GM23338 (cell line): Measurements from ENCODE around the gene ZNF524.

ENCODE experiments used
- CREB1 ChIP-seq: fragments of 250-450 bp; sonication (Bioruptor Pico); IDR thresholded peaks from 2 replicates; pipeline ENCODE4 v1.5.0; 2020; ENCODE audit warnings: low read depth, mild to moderate bottlenecking, moderate library complexity
- CTCF ChIP-seq, 2 experiments: fragments of 200-600 bp in 1 of 2; sonication (generic) in 1 of 2; conservative IDR thresholded peaks; 2 replicates each; pipeline versions ENCODE4 v1.5.1 to v1.6.1; 2016 to 2017; ENCODE audit warnings: antibody characterized with exemption in 2 of 2, low read depth in 2 of 2, mild to moderate bottlenecking in 2 of 2, moderate library complexity in 1 of 2
- POLR2AphosphoS5 ChIP-seq: IDR thresholded peaks from 2 replicates; pipeline ENCODE4 v1.6.1; 2016; ENCODE audit warnings: antibody characterized with exemption, low read depth

GRCh38 chr19:55625004-55625326, 24.9 kb downstream of the ZNF524 start:
- no peak for TF ChIP-seq CTCF (conservative IDR thresholded peaks at IDR 0.05; ENCODE audit: low read depth in 2 of 2)
- no peak for TF ChIP-seq CREB1 (CRISPR knock-in tag)
- no peak for TF ChIP-seq POLR2AphosphoS5
